Muscle of back (tissue), 11 donors: ENCODE results near the gene THAP8. TPM values are rescaled to one million over a fixed set of nuclear protein-coding genes. Genes with fewer than 3 reads are reported as not detected.

Experiments
- DNase-seq, 3 donors: peaks; one replicate each; pipeline versions ENCODE4 v3.0.0 to v3.0.0-alpha.2; 2013
- polyA plus RNA-seq, 10 donors: library from polyadenylated mRNA; unstranded; fragments of 120-200 nt; gene quantifications; one replicate each; pipeline ENCODE4 v1.2.1, GENCODE V29; 2013; ENCODE audit not compliant: insufficient read length in 10 of 10

Gene THAP8
- polyA plus RNA-seq, 10 donors: 7.2 to 9.9 (median 7.6) TPM

DNA sequence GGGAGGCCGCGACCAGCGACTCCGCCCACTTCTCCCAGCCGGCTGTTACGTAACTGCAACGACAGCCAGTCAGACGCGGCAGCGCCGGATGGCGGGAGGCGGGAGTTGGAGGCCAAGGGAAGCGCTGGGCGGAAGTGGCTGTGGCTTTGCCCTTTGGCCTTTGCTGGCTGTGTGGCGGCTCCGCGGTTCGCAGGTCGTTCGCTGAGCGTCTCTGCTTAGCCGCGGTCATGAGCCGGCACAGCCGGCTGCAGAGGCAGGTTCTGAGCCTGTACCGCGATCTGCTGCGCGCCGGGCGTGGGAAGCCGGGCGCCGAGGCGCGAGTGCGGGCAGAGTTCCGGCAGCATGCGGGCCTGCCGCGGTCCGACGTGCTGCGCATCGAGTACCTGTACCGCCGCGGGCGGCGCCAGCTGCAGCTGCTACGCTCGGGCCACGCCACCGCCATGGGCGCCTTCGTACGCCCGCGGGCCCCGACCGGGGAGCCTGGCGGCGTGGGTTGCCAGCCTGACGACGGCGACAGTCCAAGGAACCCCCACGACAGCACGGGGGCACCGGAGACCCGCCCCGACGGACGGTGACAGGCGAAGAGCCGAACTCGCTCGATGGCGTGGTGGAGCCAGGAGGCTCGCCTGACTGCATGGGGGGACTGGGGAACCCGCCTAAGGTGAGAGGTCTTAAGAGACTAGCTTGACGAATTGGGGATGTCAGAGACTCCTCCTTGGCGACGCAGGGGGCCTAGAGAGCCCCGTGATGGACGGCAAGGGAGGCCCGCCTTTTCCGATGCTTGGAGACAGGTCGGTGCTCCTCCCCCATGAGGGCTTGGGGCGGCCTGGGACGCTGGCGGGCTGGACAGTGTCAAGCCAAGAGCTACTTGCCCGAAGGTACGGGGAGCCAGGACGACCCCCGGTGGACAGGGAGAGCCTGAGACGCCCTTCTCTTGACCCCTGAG lies 58.8 kb downstream of the THAP8 start, which contains the start of gene SDHAF1:
TSS of gene SDHAF1 (plus strand) at position 141 of the 946 bp plus-strand sequence. CDS start at position 228, 87 bp downstream.
- peak; percentile 91 to 97 (median 94) for DNase-seq

DNA sequence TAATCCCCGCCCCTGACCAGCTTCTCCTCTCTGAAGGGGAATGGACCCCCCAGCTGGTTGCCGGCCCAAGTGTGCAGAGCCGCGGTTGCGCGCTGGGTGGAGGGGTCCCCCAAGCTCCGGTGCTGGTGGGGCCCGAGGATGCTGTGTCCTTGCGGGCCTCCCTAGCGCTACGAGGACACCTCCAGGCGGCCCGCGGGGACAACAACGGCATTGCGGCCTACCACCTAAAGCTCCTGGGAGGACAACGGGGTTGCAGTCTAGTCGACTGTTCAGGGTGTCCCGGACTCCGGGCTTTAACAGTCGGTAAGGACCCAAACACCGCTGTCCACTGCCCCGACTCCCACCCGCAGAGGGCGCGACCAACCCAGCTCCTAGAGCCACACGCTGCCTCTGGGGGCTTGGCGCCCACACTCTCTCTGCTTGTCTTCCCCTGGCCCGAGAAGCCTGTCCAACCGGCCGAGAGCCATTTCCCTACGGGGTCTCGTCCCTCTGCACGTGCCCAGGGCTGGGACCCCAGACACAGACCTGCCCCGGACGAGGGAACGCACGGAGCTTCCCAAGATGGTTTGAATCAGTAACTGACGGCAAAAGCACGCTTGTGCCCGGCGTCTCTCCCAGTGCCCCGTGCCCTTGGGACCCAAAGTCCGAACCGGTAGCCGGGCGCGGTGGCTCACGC lies 60.0 kb downstream of the THAP8 start:
- DNase-seq: peak in 1 of 3 donors; percentile 48

DNA sequence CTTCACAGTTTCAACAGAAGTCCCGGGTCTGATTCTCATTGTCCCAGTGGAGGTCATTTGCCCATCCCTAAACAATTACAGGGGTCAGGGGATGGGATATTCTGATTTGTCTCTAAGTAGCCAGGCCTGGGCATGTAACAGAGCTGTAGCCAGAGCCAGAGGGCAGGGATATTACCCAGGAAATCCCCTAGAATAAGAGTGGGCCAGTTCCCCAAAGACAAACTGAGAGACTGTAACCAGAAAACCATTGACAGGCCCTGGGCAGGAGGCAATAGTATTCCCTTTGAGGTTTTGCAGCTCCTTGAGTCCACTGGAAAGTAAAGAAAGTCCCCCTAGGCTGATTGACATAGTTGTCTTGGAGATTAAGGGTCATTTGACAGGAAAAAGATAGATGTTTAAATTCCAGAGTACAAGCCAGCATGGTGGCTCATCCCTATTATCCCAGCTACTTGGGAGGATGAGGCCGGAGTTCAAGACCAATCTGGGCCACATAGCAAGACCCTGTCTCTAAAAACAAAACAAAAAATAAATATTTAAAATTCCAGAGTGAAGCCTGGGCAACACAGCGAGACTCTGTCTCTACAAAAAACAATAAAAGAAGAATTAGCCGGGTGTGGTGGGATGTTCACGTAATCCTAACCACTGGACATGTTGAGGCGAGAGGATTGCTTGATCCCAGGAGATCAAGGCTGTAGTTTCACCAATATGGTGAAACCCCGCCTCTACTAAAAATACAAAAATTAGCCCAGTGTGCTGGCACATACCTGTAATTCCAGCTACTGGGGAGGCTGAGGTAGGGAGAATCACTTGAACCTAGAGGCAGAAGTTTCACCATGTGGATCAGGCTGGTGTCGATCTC lies 60.9 kb downstream of the THAP8 start:
- no peak for DNase-seq

DNA sequence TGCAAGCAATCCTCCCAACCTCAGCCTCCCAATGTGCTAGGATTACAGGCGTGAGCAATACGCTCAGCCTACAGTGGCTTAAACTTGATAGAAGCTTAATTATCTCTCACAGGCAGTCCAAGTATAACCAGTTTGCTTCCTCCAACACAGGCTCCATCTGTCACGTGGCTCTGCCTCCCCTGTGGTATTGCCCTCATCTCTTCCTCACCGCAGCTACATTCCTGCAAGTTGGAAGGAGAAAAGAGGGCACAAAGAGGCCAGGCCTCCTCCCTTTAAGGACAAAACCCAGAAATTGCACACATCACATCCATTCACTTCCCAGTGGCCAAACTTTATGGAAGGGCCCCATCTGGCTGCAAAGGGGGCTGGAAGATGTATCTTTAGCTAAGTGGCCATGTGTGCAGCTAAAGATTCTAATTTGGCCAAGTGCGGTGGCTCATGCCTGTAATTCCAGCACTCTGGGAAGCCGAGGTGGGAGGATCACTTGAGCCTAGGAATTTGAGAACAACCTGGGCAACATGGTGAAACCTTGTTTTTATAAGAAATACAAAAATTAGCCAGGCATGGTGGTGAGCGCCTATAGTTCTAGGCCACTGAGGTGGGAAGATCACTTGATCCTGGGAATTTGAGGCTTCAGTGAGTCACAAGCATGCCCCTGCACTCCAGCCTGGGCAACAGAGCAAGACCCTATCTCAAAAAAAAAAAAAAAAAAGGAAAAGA lies 62.2 kb downstream of the THAP8 start:
- no peak for DNase-seq

DNA sequence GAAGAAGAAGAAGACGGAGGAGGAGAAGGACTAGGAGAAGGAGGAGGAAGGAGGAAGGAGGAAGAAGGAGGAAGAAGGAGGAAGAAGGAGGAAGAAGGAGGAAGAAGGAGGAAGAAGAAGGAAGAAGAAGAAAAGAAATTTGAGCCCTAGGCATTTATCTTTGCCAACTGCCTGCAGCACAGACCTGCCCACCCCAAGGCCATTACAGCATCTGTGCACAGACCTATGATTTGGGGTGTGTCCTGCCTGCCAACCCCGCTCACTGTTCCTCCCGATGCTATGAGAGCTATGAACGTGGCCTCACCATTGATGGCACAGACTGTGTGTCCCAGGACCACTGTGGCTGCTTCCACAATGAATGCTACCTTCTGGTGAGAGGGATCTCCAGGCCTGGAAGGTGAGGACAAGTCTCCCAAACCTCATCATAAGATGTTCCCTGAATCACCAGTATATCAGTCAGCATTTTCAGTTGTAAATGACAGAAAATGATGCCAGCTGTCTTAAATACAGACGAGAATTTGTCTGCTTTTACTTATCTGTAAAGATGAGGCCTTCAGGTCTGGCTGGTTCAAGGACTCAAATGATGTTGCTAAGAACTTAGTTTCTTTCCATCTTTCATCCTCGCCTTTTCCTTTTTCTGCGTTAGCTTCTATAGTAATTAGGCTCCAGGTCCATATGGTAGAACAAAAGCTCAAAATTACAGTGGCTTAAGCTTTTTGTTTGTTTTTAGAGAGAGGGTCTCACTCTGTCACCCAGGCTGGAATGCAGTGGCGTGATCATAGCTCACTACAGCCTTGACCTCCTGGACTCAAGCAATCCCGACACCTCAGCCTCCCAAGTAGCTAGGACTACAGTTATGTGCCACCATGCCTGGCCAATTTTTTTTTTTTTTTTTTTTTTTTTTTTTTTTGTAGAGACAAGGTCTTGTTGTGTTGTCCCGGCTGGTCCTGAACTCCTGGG lies 63.0 kb downstream of the THAP8 start:
- no peak for DNase-seq

DNA sequence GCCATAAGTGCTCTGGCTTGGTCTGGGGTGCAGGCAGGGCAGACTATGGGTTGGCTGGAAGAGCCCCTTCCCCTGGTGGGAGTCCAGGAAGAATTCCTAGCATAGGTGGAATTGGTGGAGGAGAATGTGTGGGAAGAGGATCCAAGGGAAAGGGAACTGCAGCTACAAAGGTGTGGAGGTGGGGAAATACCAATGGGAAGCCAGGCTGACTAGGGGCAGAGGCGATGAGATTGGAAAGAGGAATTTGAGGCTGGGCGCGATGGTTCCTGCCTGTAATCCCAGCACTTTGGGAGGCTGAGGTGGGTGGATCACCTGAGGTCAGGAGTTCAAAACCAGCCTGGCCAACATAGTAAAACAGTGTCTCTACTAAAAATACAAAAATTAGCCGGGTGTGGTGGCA lies 63.9 kb downstream of the THAP8 start:
- no peak for DNase-seq

DNA sequence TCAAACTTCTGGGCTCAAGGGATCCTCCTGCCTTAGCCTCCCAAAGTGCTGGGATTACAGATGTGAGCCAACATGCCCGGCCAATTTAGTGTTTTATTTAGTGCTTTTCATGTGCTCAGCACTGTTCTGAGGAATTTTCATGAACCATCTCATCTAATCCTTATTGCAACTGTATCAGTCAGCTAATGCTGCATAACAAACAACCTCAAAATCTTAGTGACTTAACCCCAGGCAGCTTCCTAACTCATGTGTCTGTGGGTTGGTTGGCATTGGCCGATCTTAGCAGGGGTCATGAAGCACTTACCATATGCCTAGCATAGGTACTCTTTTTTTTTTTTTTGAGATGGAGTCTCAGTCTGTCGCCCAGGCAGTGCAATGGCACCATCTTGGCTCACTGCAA lies 65.3 kb downstream of the THAP8 start:
- DNase-seq: no peak

DNA sequence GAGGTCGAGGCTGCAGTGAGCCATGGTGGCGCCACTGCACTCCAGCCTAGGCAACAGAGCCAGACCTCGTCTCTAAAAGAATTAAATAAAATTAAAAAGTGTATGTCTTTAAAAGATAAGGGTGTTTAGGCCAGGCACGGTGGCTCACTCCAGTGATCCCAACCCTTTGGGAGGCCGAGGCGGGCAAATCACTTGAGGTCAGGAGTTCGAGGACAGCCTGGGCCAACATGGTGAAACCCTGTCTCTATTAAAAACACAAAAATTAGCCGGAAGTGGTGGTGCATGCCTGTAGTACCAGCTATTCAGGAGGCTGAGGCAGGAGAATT lies 66.6 kb downstream of the THAP8 start:
- DNase-seq: no peak

DNA sequence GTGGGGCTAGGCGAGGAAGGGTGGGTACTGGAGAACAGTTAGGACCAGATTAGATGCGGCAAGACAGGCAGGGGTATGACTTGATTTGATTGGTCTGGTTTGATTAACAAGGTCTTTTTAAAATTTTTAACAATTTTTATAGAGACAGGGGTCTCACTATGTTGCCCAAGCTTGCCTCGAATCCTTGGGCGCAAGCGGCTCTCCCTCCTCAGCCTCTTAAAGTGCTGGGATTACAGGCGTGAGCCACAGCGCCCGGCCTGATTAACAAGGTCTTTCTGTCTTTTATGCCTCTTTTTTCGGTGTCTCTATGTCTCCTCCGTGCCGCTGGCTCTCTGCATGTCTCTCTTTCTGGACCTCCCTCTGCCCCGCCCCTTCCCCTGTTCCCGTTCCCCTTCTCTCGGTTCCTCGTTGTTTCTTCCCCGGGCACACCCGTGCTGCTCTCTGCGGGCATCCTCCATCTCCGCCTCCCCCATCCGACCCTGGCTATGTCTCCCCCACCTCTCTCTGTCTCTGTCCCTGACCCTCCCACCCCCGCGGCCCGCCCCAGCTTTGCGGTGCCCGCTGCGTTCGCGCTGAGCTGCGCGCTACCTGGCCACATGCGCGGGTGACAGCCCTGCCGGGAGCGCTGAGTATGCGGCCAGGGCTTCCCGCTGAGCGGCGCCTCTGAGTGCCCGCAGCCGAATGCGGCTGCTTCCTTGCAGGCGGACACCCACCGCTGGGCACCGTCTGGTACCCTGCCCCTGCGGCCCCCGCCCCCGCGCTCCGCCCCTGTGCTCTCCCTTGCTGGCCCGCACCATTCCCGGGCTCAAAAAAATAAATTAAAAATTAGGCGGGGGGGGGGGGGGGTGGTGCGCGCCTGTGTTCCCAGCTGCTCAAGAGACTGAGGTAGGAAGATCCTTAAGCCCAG lies 67.2 kb downstream of the THAP8 start:
- no peak for DNase-seq

DNA sequence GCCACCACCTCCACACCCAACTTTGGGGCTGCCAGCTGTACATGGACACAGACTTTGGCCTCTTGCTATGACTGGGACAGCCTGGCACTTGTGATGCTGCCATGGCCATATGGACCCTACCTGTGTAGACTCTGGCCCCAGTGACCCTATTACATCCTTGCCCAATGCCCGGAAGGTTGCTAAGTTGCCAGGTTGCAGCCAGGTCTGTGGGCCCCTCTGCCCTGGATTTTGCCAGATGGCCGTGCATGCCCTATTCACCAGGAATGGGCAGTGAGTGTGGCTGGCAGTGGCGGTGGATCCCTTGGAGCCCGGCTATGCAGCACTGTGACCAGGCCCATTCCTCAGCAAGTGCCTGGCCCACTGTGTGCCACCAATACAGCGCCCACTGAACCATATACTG lies 68.0 kb downstream of the THAP8 start:
- DNase-seq: no peak

Other genes with a start within 250 kb of the THAP8 start
- not detected for gene PRODH2, start 241.4 kb downstream of the THAP8 start, polyA plus RNA-seq
- under 1 TPM in 8 of 10 donors, not detected in 2; 0.09 to 0.52 (median 0.15) TPM for gene NPHS1, start 201.8 kb downstream of the THAP8 start, polyA plus RNA-seq
- gene KIRREL2, start 197.4 kb downstream of the THAP8 start, polyA plus RNA-seq: 1 to 10 TPM in 1 of 10 donors, under 1 TPM in 9; 0.18 to 1.1 (median 0.33) TPM
- gene APLP1, start 185.7 kb downstream of the THAP8 start, polyA plus RNA-seq: 10 to 100 TPM in 1 of 10 donors, 1 to 10 TPM in 9; 3.8 to 12.7 (median 5.9) TPM
- gene NFKBID, start 153.7 kb downstream of the THAP8 start, polyA plus RNA-seq: 1 to 10 TPM; 1.1 to 3.1 (median 1.7) TPM
- 10 to 100 TPM in 1 of 10 donors, 1 to 10 TPM in 9; 3.7 to 11.6 (median 5.3) TPM for gene HCST, start 151.8 kb downstream of the THAP8 start, polyA plus RNA-seq
- gene TYROBP, start 146.0 kb downstream of the THAP8 start, polyA plus RNA-seq: 10 to 100 TPM; 11.6 to 22.8 (median 16.9) TPM
- gene LRFN3, start 117.9 kb downstream of the THAP8 start, polyA plus RNA-seq: 10 to 100 TPM in 1 of 10 donors, 1 to 10 TPM in 9; 4.4 to 13.1 (median 7.6) TPM
- 10 to 100 TPM in 9 of 10 donors, 1 to 10 TPM in 1; 9.4 to 13.8 (median 11.4) TPM for gene SDHAF1, start 59.1 kb downstream of the THAP8 start, polyA plus RNA-seq
- gene SYNE4, start 45.5 kb downstream of the THAP8 start, polyA plus RNA-seq: 1 to 10 TPM in 1 of 10 donors, under 1 TPM in 8, not detected in 1; 0.12 to 1.0 (median 0.46) TPM
- 10 to 100 TPM in 1 of 10 donors, 1 to 10 TPM in 9; 5.5 to 10.4 (median 7.9) TPM for gene ALKBH6, start 40.1 kb downstream of the THAP8 start, polyA plus RNA-seq
- gene CLIP3, start 21.4 kb downstream of the THAP8 start, polyA plus RNA-seq: 10 to 100 TPM; 13.8 to 22.7 (median 18.7) TPM
- gene WDR62, start 612 bp upstream of the THAP8 start, polyA plus RNA-seq: 1 to 10 TPM; 2.5 to 3.9 (median 3.2) TPM
- gene OVOL3, start 56.9 kb upstream of the THAP8 start, polyA plus RNA-seq: not detected
- 10 to 100 TPM; 26.4 to 47.8 (median 40.6) TPM for gene POLR2I, start 60.6 kb upstream of the THAP8 start, polyA plus RNA-seq
- 100 to 1,000 TPM in 1 of 10 donors, 10 to 100 TPM in 9; 64.6 to 101 (median 79.3) TPM for gene TBCB, start 61.2 kb upstream of the THAP8 start, polyA plus RNA-seq
- 100 to 1,000 TPM; 460 to 557 (median 508) TPM for gene CAPNS1, start 85.8 kb upstream of the THAP8 start, polyA plus RNA-seq
- gene COX7A1, start 98.2 kb upstream of the THAP8 start, polyA plus RNA-seq: 100 to 1,000 TPM; 182 to 264 (median 219) TPM
- 1 to 10 TPM; 4.3 to 7.9 (median 6.6) TPM for gene ZNF565, start 160.4 kb upstream of the THAP8 start, polyA plus RNA-seq
- gene ZNF146, start 160.8 kb upstream of the THAP8 start, polyA plus RNA-seq: 10 to 100 TPM; 55.7 to 79.3 (median 72.1) TPM